ENCODE data around the gene STAB1. TPM values are rescaled to one million over a fixed set of nuclear protein-coding genes. Genes with fewer than 3 reads are reported as not detected.
A peak's percentile ranks its signal among the peaks of the same experiment; 100 is the strongest.

The STAB1 gene
- total RNA-seq, 6 donors from 2014 or later: 42.9 to 259 (median 125) TPM

DNA sequence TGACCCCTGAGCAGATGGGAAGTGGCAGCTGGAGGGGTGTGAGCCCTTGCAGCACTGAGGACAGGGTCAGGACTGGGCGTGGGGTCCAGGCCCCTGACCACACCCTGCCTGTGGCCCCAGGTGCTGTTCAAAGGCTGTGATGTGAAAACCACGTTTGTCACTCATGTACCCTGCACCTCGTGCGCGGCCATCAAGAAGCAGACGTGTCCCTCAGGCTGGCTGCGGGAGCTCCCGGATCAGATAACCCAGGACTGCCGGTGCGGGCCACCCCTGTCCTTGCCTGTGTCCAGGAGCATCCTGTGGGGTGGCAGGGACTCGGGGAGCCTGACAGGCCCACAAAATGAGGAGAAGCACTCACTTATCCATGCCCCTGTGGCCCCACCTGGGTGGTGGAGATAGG is 5.9 kb downstream of the STAB1 start:
- DNase-seq (peak in 1 of 2 donors; percentile 54), ATAC-seq (ENCODE audit: low FRiP score in 2 of 2) (no peak)
- Histone ChIP-seq H3K27ac (no peak overlapping the region), H3K4me3 (no peak overlapping the region), H3K27me3 (no peaks in the 10 kb centered on the region), H3K9me3 (no peaks in the 10 kb centered on the region), H3K4me1 (peaks cover 8 to 17% (median 10%) of the 10 kb centered on the region in 4 donors), H3K36me3 (peaks cover 0 to 22% (median 5%) of the 10 kb centered on the region in 4 donors)
- TF ChIP-seq, protein P1, sequence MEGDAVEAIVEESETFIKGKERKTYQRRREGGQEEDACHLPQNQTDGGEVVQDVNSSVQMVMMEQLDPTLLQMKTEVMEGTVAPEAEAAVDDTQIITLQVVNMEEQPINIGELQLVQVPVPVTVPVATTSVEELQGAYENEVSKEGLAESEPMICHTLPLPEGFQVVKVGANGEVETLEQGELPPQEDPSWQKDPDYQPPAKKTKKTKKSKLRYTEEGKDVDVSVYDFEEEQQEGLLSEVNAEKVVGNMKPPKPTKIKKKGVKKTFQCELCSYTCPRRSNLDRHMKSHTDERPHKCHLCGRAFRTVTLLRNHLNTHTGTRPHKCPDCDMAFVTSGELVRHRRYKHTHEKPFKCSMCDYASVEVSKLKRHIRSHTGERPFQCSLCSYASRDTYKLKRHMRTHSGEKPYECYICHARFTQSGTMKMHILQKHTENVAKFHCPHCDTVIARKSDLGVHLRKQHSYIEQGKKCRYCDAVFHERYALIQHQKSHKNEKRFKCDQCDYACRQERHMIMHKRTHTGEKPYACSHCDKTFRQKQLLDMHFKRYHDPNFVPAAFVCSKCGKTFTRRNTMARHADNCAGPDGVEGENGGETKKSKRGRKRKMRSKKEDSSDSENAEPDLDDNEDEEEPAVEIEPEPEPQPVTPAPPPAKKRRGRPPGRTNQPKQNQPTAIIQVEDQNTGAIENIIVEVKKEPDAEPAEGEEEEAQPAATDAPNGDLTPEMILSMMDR (IDR thresholded peaks at IDR 0.05): no peak
- 82% methylated on average over 11 of the region's 11 CpGs; no CpG with 5 or more reads in 1 of the 2 donors for WGBS, 2 donors

DNA sequence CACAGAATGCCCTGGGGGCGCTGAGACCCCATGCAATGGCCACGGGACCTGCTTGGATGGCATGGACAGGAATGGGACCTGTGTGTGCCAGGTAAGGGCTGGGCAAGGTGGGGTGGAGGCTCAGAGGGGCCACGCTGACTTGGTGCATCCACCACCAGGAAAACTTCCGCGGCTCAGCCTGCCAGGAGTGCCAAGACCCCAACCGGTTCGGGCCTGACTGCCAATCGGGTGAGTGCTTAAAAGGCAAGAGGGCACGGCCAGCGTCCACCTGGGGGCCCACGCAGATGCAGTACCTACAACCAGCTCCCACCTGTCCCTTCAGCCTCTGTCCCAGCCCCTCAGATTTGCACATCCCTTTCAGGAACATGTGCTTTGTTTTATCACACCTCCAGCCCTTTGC is 6.9 kb downstream of the STAB1 start:
- H3K4me1 ChIP-seq: peaks cover 0 to 12% (median 5%) of the 10 kb centered on the region in 4 donors
- H3K27ac ChIP-seq: no peak overlapping the region
- no peaks in the 10 kb centered on the region for H3K9me3 ChIP-seq
- 91 to 92% methylated on average over 4 to 11 of the region's 11 CpGs for WGBS, 2 donors
- TF ChIP-seq, protein P1 (IDR thresholded peaks at IDR 0.05): no peak
- TF ChIP-seq EP300 (IDR thresholded peaks at IDR 0.05) (no peak), POLR2AphosphoS5 (IDR thresholded peaks at IDR 0.05) (no peak)
- H3K36me3 ChIP-seq: peaks cover 0 to 31% (median 8%) of the 10 kb centered on the region in 4 donors
- ATAC-seq (ENCODE audit: low FRiP score in 2 of 2) (no peak), DNase-seq (peak in 1 of 2 donors; percentile 66)
- no peak overlapping the region for H3K4me3 ChIP-seq
- H3K27me3 ChIP-seq: no peaks in the 10 kb centered on the region

DNA sequence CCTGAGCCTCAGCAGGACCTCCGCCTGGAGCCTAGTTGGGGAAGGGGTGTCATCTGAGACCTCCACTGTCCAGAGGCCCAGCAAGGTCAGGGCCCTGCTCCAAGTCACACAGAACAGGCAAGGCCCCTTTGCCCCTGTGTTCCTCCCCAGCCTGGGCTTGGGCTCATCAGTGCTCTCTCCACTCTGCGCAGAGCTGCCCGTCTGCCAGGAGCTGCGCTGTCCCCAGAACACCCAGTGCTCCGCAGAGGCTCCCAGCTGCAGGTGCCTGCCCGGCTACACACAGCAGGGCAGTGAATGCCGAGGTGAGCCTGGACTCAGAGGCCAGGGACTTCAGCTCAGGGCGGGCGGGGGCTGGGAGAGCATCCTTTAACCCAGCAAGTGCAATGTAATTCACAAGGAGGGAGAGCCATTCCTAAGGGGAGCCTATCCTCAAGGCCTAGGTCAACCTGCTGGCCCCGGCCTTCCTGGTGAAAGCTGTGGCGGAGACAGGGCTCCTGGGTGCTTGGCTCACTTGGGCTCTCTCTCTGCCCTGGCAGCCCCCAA is 7.7 kb downstream of the STAB1 start:
- DNase-seq (peak in 1 of 2 donors; percentile 68), ATAC-seq (ENCODE audit: low FRiP score in 2 of 2) (no peak)
- TF ChIP-seq EP300 (IDR thresholded peaks at IDR 0.05): no peak
- TF ChIP-seq, protein P1 (IDR thresholded peaks at IDR 0.05): no peak
- no peak for TF ChIP-seq POLR2AphosphoS5 (IDR thresholded peaks at IDR 0.05)
- no peak for TF ChIP-seq POLR2A (IDR thresholded peaks at IDR 0.05)
- Histone ChIP-seq H3K27me3 (no peaks in the 10 kb centered on the region), H3K36me3 (peaks cover 0 to 37% (median 8%) of the 10 kb centered on the region in 4 donors), H3K4me3 (no peak overlapping the region), H3K9me3 (no peaks in the 10 kb centered on the region), H3K4me1 (peaks cover 0 to 7% (median 5%) of the 10 kb centered on the region in 4 donors), H3K27ac (no peak overlapping the region)
- WGBS, 2 donors: 90 to 100% methylated on average over 2 to 9 of the region's 11 CpGs

DNA sequence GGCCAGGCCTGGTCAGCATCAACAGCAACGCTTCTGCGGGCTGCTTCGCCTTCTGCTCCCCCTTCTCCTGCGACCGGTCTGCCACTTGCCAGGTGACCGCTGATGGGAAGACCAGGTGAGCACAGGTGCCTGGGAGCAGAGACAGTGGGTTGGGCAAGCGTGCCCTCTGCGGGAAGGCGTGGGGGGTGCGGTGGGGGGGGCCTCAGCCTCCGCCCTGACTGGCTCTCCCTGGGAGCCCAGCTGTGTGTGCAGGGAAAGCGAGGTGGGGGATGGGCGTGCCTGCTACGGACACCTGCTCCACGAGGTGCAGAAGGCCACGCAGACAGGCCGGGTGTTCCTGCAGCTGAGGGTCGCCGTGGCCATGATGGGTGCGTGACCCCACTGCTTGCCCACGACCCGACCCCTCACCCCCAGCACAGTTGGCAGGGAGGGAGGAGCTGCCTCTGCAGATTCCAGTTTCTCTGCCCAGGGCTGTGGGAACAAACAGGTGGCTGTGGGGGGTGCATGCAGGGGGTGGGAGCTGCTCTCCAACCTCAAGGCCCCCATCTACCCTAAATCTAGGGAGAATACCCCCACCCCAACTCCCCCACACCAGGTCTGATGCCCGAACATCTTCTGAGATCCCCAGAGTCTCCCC is 8.8 kb downstream of the STAB1 start:
- TF ChIP-seq POLR2A (IDR thresholded peaks at IDR 0.05): no peak
- TF ChIP-seq, protein P1 (IDR thresholded peaks at IDR 0.05): no peak
- TF ChIP-seq POLR2AphosphoS5 (IDR thresholded peaks at IDR 0.05): no peak
- TF ChIP-seq EP300 (IDR thresholded peaks at IDR 0.05): no peak
- no peak overlapping the region for H3K4me3 ChIP-seq
- H3K36me3 ChIP-seq: peaks cover 0 to 42% (median 8%) of the 10 kb centered on the region in 4 donors
- 78 to 100% methylated on average over 2 to 12 of the region's 23 CpGs for WGBS, 2 donors
- peak in 1 of 2 donors; percentile 66 for DNase-seq
- no peaks in the 10 kb centered on the region for H3K9me3 ChIP-seq
- no peak overlapping the region for H3K27ac ChIP-seq
- H3K27me3 ChIP-seq: no peaks in the 10 kb centered on the region
- ATAC-seq (ENCODE audit: low FRiP score in 2 of 2): no peak
- peaks cover 0 to 5% (median 0%) of the 10 kb centered on the region in 4 donors for H3K4me1 ChIP-seq

DNA sequence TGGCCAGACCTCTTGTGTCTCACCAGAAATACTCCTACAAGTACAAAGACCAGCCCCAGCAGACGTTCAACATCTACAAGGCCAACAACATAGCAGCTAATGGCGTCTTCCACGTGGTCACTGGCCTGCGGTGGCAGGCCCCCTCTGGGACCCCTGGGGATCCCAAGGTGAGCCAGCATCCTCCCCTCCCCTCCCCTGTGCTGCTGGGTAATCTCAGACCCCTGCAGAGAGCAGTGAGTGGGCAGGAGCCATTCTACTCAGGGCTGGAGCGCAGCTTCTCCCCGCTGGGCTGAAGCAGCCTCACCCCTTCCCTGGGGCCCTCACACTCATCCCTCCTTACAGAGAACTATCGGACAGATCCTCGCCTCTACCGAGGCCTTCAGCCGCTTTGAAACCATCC is 9.8 kb downstream of the STAB1 start:
- WGBS, 2 donors: 88 to 93% methylated on average over 10 of the region's 10 CpGs
- TF ChIP-seq, protein P1 (IDR thresholded peaks at IDR 0.05): no peak
- TF ChIP-seq POLR2AphosphoS5 (IDR thresholded peaks at IDR 0.05) (no peak), EP300 (IDR thresholded peaks at IDR 0.05) (no peak), POLR2A (IDR thresholded peaks at IDR 0.05) (no peak)

More for the DNA sequence above, 9.8 kb downstream of the STAB1 start:
- no peaks in the 10 kb centered on the region for H3K27me3 ChIP-seq
- H3K9me3 ChIP-seq: no peaks in the 10 kb centered on the region
- H3K4me1 ChIP-seq: no peaks in the 10 kb centered on the region
- DNase-seq (peak in 1 of 2 donors; percentile 25), ATAC-seq (ENCODE audit: low FRiP score in 2 of 2) (no peak)
- no peak overlapping the region for H3K27ac ChIP-seq
- H3K4me3 ChIP-seq: no peak overlapping the region
- H3K36me3 ChIP-seq: peaks cover 0 to 53% (median 8%) of the 10 kb centered on the region in 4 donors
